ENCODE measurements around the gene CTNNBIP1.
"Not testable (repeated sequence)": the region's sequence is repeated elsewhere in the genome, so short reads cannot be mapped to it uniquely, and the experiment has no call there.

CTNNBIP1 gene

GRCh38 chr1:9910076-9910422 lies at the start of gene CTNNBIP1:
TSS of gene CTNNBIP1 (minus strand) at chr1:9910269. CDS start at chr1:9872064, 38,205 bp downstream.
- DNase-seq (ENCODE audit: low spot score) = no peak

GRCh38 chr1:9957726-9958125 lies 47.7 kb upstream of the CTNNBIP1 start:
- DNase-seq (ENCODE audit: low spot score) = no peak

- DNase-seq (ENCODE audit: low spot score) = no peak
Observed at GRCh38 chr1:9946315-9946714, 36.2 kb upstream of the CTNNBIP1 start.

- DNase-seq (ENCODE audit: low spot score) = peak; percentile 85
Observed at GRCh38 chr1:9942939-9943788, 33.1 kb upstream of the CTNNBIP1 start, which contains the start of the genes LZIC and NMNAT1. TSS of gene LZIC (minus strand) at chr1:9943391. CDS start at chr1:9936619, 6,772 bp downstream. TSS of gene NMNAT1 (plus strand) at chr1:9943475. CDS start at chr1:9972074, 28,599 bp downstream.

- DNase-seq (ENCODE audit: low spot score) = peak; percentile 19
Observed at GRCh38 chr1:9942399-9942938, 32.4 kb upstream of the CTNNBIP1 start.

- no peak for DNase-seq (ENCODE audit: low spot score)
Observed at GRCh38 chr1:9929431-9930385, 19.6 kb upstream of the CTNNBIP1 start.

- no peak for DNase-seq (ENCODE audit: low spot score)
Observed at GRCh38 chr1:9927259-9927658, 17.2 kb upstream of the CTNNBIP1 start.

- no peak for DNase-seq (ENCODE audit: low spot score)
Observed at GRCh38 chr1:9922342-9922741, 12.3 kb upstream of the CTNNBIP1 start.

GRCh38 chr1:9920606-9921005 lies 10.5 kb upstream of the CTNNBIP1 start:
- DNase-seq (ENCODE audit: low spot score) = no peak

- DNase-seq (ENCODE audit: low spot score) = no peak
Observed at GRCh38 chr1:9917901-9918300, 7.8 kb upstream of the CTNNBIP1 start.

GRCh38 chr1:9917495-9917894 lies 7.4 kb upstream of the CTNNBIP1 start:
- DNase-seq (ENCODE audit: low spot score) = not testable (repeated sequence)

- no peak for DNase-seq (ENCODE audit: low spot score)
Observed at GRCh38 chr1:9916452-9916851, 6.4 kb upstream of the CTNNBIP1 start.

- no peak for DNase-seq (ENCODE audit: low spot score)
Observed at GRCh38 chr1:9914610-9914937, 4.5 kb upstream of the CTNNBIP1 start.

GRCh38 chr1:9912264-9912936 lies 2.3 kb upstream of the CTNNBIP1 start:
- DNase-seq (ENCODE audit: low spot score) = no peak

- DNase-seq (ENCODE audit: low spot score) = peak; percentile 100
Observed at GRCh38 chr1:9910423-9911178, 532 bp upstream of the CTNNBIP1 start.

GRCh38 chr1:9909234-9910046 lies 629 bp downstream of the CTNNBIP1 start:
- DNase-seq (ENCODE audit: low spot score) = peak; percentile 5

- no peak for DNase-seq (ENCODE audit: low spot score)
Observed at GRCh38 chr1:9908871-9909233, 1.2 kb downstream of the CTNNBIP1 start.

- DNase-seq (ENCODE audit: low spot score) = no peak
Observed at GRCh38 chr1:9907441-9907840, 2.6 kb downstream of the CTNNBIP1 start.

- no peak for DNase-seq (ENCODE audit: low spot score)
Observed at GRCh38 chr1:9906466-9906865, 3.6 kb downstream of the CTNNBIP1 start.

- no peak for DNase-seq (ENCODE audit: low spot score)
Observed at GRCh38 chr1:9905010-9905409, 5.1 kb downstream of the CTNNBIP1 start.

Measured in CD4-positive, alpha-beta T cell treated with Interleukin-6 at 100 ng/mL for 8 hours (primary cell).